NCI-H1105 (cell line): ENCODE results near the gene TSHZ2.

Experiments
- DNase-seq: peaks from one replicate; lab custom pipeline; 2025; lab: John Stamatoyannopoulos, UW

TSHZ2 gene

DNA sequence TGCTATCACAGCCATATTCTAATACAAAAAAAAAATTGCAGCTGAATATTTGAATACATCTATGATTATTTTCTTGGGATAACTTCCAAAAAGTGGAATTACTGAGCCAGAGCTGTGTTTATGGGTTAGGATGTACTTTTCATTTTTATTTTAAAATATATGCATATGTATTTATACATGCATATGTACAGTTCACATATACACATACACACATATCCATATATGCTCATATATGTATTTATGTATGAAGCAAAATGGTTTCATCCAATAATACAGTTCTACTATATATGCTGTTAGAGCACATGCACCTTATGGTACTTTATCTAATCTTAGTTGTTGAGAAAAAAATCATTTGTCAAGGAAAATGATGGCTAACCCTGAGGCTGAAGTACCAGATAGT lies 54.9 kb downstream of the TSHZ2 start:
- DNase-seq: no peak

DNA sequence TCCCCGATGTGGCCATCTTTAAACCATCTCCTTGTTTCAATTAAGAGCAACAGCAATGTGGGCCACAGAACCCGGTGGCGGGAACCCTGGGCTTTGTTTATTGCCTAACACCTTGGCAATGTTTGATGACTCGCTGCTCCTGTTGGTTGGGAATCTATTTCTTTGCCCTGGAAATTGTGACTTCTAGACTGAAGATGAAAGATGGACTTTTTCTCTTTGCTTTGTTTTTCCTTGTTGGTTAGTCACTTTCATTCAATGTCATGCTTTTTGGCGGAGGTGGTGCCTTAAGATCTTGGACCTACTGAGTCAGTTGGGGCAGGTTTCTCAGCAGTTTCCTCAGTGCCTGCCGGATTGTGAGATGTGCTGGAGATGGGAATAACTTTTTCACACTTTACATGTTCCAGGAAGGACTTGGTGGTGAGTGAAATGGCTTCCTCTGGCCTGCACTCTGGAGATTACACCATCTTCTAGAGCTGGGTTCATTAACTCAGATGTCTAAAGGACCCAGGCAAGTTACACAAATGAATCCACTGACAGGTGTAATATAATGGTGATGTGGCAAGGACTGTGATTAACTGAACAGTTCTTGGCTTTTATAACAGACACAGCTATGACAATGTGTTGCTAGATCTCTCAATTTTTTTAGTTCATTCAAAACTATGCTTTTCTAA lies 56.3 kb downstream of the TSHZ2 start:
- no peak for DNase-seq

GRCh38 chr20:53030061-53030460 lies 57.9 kb downstream of the TSHZ2 start:
- no peak for DNase-seq

GRCh38 chr20:53032046-53032445 lies 59.9 kb downstream of the TSHZ2 start:
- no peak for DNase-seq

DNA sequence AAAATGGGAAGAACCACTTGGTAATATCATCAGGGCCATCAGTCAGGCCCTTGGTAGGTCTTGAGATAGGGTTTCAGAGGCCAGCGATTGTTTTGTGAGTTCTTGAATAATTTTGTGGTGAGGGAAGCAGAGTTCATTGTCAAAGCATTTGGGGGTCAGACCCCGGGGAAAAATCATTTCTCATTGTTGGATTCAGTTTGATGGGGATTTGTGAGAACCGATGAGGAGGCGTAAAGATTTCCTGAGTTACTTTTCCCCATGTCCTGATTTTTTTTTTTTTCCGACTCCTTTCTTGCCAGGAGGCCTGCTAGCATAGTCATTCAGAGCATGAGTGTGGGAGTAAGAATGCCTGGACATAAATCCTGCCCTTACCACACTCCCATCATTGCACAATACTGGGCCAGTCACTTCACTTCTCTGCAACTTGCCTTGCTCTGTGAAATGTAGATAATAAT lies 60.3 kb downstream of the TSHZ2 start:
- no peak for DNase-seq

- DNase-seq: no peak
These were observed 61.0 kb downstream of the TSHZ2 start for GRCh38 chr20:53033176-53033575.

- DNase-seq: no peak
These were observed 62.7 kb downstream of the TSHZ2 start for GRCh38 chr20:53034899-53035298.

DNA sequence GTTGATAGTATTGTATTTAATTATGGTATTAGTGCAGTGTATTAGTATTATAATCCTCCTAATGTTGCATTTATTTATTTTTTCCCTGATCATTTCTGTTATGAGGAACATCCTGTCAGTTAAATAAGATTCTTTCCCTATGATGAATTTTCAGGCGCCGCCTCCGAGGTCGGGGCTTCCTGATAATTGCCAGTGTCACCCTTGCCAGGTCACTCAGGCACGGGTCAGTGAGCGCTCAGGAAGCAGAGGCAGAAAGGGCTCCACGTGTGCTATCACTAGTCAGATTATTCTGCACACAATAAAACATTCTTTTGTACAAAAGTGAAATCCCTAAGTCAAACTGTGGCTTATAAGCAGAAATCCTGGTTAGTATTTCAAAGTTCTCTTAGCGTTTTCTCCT lies 64.8 kb downstream of the TSHZ2 start:
- no peak for DNase-seq

DNA sequence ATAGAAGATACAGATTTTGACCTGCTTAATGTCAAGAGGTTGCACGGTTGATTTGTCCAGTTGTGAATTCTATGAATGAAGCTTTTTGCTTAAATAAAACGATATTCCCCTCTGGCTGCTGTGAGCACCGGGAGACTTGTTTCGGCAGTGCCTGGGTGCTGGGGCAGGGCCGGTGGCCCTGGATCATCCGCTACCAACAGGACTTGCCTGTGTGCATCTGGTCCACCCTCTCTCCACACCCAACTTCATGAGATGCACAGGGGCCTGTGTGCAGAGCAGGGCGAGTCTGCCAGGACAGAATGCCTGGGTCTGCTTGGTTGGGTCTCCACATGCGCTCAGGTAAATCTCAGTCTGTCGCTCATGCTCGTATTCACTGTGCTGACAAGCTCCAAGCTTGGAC lies 65.5 kb downstream of the TSHZ2 start:
- no peak for DNase-seq

GRCh38 chr20:53038299-53038698 lies 66.1 kb downstream of the TSHZ2 start:
- no peak for DNase-seq

DNA sequence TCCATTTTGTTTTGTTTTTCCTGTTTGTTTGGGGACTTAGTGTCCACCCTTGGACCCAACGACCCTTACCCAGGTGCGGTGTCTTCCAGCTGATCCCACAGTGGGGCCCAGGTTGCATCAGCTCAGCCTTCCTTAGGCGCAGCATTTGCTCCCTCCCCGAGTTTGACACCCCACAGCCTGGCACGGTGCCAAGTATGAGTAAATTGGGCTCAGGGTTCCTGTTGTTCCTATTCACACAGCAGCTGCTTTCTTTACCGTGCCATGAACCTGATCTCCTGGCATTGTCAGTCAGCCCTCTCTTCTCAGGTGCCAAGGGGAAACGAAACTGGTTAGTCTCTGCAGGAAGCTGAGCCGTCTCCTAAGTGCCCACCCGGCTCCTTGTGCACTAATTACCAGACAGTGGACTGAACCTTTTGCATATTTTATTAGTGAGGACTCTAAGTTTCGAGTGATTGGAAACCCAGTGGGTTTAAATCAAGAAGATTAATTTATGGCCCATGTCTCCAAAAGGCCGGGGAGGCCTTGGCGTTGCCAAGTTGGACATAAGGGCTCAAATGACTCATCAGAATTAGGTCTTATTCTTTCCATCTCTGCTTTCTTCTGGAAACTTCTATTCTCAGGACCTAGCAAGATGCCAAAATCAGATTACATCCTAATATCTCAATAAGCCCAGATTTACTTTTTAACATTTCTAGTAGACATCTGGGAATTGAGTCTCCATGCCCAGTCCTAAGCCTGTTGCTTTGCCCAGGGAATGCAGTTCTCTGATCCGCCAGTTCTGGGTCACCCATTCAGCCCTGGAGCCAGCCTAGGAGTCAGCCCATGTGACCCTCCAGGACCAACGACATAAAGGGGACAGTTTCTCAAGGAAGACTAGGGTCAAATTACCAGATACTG lies 68.8 kb downstream of the TSHZ2 start:
- DNase-seq: peak; percentile 90

DNA sequence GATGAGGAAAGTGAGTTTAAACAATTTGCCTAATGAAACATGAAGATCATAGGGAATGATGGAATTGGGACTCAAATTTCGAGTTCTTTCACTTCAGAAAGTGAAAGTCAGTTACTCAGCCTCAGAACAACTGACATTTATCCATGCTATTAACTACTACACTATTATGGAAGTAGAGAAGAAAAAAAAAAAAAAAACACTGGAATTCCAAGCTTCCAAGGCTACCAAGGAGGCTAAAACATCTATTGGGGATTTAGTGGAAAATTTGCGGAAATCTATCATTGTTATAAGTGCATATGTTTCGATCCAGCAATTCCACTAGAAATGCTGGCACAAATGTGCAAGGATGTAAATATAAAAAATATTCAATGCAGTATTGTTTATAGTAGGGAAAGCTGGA lies 70.4 kb downstream of the TSHZ2 start:
- no peak for DNase-seq

GRCh38 chr20:53044296-53044695 lies 72.1 kb downstream of the TSHZ2 start:
- DNase-seq: no peak

GRCh38 chr20:53045941-53046340 lies 73.8 kb downstream of the TSHZ2 start:
- DNase-seq: no peak

DNA sequence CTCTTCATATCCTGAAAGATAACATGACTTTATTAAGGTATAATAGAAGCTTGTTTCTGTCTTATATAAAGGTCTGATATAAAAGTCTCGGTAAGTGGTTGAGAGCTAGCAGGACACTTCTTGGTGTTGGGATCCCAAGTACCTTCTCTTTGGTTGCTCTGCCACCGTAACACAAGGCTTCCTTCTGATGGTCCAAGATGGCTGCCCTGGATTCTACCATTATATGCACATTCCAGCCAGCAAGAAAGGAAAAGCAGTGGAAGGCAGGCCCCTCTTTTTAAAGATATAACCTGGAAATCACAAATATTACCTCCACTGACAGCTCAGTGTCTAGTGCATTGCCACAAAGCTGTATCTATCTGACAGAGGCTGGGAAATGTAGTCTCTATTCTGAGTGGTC lies 75.0 kb downstream of the TSHZ2 start:
- DNase-seq: no peak

DNA sequence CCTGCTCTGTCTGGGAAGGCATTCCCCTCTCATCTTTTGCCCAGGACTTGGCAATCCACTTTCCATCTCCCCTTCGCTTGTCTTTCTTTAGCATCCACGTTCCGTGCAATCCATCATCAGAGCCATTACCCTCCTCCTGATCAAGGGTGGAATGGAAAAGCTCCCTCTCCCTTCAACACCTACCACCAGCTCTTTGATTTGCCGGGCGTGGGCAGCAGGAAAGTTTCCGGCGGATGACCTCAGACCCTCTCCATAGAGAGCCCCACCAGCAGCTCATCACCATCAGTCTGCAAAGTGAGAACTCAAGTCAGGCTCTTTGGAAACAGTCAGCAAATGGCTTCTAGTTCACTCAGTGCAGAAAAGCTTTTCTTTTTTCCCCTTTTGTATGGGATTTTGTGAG lies 76.2 kb downstream of the TSHZ2 start:
- DNase-seq: no peak

DNA sequence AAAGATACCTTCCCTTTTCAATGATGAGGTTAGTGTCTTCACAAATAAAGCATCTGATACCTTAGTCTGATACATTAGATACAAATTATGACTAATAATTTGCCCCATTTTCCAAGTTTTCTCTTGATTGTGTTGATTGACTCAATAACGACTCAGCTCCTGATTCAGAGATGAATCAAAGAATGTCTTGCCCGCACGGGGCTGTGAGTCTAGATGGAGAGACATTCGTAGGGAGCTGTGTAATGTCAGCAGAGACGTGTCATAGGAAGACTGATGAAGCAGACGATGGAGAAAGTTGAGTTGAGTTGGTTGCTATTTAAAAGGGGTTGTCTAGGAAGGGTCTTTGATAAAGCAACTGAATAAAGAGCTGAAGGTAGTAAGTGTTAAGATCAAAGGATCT lies 78.2 kb downstream of the TSHZ2 start:
- no peak for DNase-seq

DNA sequence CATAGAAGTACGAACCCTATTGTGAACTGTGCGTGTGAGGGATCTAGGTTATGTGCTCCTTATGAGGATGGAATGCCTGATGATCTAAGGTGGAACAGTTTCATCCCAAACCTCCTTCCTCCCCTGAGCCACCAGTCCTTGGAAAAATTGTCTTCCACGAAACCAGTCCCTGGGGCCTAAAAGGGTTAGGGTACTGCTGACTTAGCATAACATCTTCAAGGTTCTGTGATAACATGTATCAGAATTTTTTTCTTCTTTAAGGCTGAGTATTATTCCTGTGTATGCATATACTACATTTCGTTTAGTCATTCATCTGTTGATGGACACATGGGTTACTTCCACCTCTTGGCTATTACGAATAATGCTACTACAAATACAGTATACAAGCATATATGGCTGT lies 80.2 kb downstream of the TSHZ2 start:
- no peak for DNase-seq

DNA sequence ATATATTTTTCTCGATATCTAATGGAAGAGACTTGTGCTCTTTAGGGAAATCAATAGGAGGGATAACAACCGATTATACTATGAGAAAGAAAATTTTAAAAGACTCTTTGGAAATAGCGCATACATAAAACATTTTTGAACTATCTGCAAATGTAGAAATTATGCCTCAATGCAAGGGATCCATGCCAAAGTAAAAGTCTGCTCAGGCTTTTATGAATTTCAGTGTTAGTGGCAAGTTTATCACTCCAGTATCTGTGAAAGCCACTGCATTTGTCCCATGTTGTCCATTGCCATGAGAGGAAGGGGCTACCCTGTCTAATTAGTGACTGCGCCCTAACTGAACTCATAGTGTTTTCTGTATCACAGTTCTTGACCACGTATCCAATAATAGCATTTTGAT lies 81.4 kb downstream of the TSHZ2 start:
- DNase-seq: no peak

- no peak for DNase-seq
These were observed 83.4 kb downstream of the TSHZ2 start for GRCh38 chr20:53055367-53056067.

DNA sequence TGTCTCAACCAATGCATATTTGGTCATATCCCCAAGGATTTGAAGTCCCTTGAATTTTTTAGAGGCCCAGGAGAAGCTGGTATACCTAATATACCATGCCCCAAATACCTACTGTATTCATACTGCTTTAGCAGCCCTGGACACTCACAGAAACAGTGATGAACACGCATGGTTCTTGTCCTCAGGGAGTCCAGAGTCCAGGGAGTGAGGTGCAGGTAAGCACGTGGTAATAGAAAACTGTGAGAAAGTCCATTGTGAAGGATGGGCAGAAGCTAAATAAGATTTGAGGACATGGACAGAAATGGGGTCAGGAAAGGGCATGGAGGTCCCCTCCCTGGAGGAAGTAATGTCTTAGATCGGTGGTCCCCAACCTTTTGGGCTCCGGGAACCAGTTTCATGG lies 85.4 kb downstream of the TSHZ2 start:
- DNase-seq: no peak

DNA sequence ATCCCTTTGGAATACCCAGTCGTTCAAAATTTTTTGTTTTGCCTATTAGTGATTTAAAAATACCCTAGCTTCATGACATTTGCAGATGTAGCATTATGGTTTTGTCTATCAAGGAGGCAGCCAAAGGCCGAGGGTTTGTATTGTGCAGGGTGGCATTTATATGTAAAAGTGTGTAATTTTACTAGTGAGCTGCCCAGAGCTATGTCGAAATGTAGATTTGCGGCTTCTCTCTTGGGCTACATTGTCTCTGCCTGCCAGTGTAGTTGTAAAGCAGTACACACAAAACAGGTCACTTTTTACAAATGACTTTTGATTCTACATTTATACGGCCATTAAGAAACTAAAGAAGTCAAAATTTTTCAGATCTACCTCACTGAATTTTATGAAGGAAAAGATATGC lies 87.7 kb downstream of the TSHZ2 start:
- no peak for DNase-seq
